ENCODE data around the gene COL6A1. TPM values are rescaled to one million over a fixed set of nuclear protein-coding genes. Genes with fewer than 3 reads are reported as not detected.

The COL6A1 gene
- total RNA-seq, 1 experiment from 2014 or later: 19.7 TPM

DNA sequence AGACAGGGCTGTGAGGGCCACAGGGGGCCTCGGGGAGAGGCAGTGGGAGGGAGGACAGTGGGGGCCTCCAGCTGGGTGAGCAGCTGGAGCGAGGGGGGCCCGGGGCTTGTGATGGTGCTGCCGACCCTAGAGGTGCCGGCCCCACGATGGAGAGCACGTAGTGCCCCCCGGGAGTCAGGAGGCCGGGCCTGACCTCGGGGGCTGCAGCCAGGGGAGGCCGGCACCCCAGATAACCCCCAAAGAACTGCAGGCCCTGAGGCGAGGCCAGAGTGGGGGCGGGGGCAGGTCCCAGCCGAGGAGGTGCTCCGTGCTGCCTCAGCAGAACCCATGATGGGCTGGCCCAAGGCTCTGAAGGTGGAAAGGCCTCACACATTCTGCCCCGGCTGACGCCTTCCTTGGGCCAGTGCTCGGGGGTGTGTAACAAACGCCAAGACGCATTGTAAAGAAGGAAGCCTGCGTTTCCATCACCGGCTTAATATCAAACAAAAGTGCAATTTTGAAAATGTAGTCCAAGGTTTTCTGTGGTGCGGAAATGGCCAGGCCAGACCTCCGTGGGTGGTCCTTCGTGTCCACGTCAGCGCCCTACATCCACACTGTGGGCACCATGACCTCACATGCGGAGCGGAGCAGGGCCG is 55.2 kb downstream of the COL6A1 start:
- ChIA-PET POLR2A (ENCODE audit: low non-redundant PET) (no interaction called here), CTCF (no interaction called here)
- no TSS peak for BruUV-seq (replicated peaks)
- TF ChIP-seq, protein P1, sequence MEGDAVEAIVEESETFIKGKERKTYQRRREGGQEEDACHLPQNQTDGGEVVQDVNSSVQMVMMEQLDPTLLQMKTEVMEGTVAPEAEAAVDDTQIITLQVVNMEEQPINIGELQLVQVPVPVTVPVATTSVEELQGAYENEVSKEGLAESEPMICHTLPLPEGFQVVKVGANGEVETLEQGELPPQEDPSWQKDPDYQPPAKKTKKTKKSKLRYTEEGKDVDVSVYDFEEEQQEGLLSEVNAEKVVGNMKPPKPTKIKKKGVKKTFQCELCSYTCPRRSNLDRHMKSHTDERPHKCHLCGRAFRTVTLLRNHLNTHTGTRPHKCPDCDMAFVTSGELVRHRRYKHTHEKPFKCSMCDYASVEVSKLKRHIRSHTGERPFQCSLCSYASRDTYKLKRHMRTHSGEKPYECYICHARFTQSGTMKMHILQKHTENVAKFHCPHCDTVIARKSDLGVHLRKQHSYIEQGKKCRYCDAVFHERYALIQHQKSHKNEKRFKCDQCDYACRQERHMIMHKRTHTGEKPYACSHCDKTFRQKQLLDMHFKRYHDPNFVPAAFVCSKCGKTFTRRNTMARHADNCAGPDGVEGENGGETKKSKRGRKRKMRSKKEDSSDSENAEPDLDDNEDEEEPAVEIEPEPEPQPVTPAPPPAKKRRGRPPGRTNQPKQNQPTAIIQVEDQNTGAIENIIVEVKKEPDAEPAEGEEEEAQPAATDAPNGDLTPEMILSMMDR (conservative IDR thresholded peaks at IDR 0.05; ENCODE audit: low read depth, low read length): no peak
- TF ChIP-seq EZH2 (IDR thresholded peaks at IDR 0.05; ENCODE audit: borderline replicate concordance, low read depth, low read length, poor library complexity, severe bottlenecking): no peak
- intact Hi-C loops (cut with micrococcal nuclease; ENCODE audit: unreplicated experiment): no loop called here
- no peak overlapping the region for H3K4me3 ChIP-seq (ENCODE audit: low read depth, low read length, poor library complexity, severe bottlenecking)
- H3K9me3 ChIP-seq (ENCODE audit: low read depth, low read length, poor library complexity, severe bottlenecking): no peaks in the 10 kb centered on the region
- H3K27ac ChIP-seq (ENCODE audit: low read depth, low read length, poor library complexity, severe bottlenecking): no peak overlapping the region
- no peaks in the 10 kb centered on the region for H3K27me3 ChIP-seq (replicated peaks; ENCODE audit: insufficient read depth, low read depth, low read length, poor library complexity)
- DNase-seq (ENCODE audit: low spot score): no peak
- no peaks in the 10 kb centered on the region for H3K36me3 ChIP-seq (ENCODE audit: insufficient read depth, low read length, poor library complexity, severe bottlenecking)
- no peaks in the 10 kb centered on the region for H3K4me1 ChIP-seq (ENCODE audit: insufficient read depth, low read length, poor library complexity, severe bottlenecking)

DNA sequence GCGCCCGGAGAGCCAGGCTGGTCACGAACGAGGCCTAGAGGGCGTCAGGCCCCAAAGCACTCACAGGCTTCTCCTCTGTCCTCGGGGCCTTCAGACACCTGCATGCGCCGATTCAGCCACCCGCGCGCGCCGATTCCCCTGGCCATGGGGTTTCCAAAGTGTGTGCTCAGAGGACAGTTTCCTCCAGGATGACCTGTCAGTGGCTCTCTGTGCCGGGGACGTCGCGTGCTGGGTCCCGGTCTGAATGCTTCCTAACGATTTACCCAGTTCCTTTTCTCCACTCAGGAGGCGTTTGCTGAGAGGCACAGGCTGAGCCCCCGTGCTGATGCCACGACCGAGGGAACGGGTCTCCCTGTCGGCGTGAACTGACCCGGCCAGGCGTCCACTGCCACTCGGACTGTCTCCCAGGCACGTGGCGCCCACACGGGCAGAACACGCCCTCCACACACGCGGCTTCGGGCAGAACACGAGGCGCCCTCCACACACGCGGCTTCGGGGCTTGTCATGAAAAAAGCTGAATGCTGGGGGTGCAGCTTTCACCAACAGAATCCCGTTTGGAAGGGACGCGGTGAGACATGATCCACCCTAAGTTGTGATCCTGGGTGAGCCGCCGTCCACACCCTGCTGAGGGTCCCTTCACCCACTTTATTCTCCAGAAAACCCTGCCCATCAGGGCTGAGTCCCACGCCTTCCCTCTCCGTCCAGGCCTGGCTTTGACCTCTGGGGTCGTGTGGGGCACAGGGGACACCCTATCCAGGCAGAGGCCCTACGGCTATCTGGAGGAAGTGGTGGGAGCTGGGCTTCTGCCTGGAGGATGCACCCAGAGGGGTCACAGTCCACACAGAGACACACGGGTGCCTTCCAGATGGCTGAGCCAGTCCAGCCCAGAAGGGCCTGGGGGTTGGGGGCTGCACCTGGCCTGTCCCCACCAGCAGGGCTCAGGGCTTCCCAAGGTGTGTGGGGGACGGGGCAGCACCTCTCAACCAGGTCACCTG is 56.1 kb downstream of the COL6A1 start:
- Histone ChIP-seq H3K36me3 (ENCODE audit: insufficient read depth, low read length, poor library complexity, severe bottlenecking) (no peaks in the 10 kb centered on the region), H3K4me1 (ENCODE audit: insufficient read depth, low read length, poor library complexity, severe bottlenecking) (no peaks in the 10 kb centered on the region), H3K9me3 (ENCODE audit: low read depth, low read length, poor library complexity, severe bottlenecking) (no peaks in the 10 kb centered on the region), H3K27ac (ENCODE audit: low read depth, low read length, poor library complexity, severe bottlenecking) (no peak overlapping the region), H3K27me3 (replicated peaks; ENCODE audit: insufficient read depth, low read depth, low read length, poor library complexity) (no peaks in the 10 kb centered on the region), H3K4me3 (ENCODE audit: low read depth, low read length, poor library complexity, severe bottlenecking) (no peak overlapping the region)
- no peak for TF ChIP-seq EZH2 (IDR thresholded peaks at IDR 0.05; ENCODE audit: borderline replicate concordance, low read depth, low read length, poor library complexity, severe bottlenecking)
- TF ChIP-seq, protein P1 (conservative IDR thresholded peaks at IDR 0.05; ENCODE audit: low read depth, low read length): no peak
- ChIA-PET POLR2A (ENCODE audit: low non-redundant PET) (no interaction called here), CTCF (no interaction called here)
- intact Hi-C loops (cut with micrococcal nuclease; ENCODE audit: unreplicated experiment): no loop called here
- DNase-seq (ENCODE audit: low spot score): no peak
- no TSS peak for BruUV-seq (replicated peaks)

DNA sequence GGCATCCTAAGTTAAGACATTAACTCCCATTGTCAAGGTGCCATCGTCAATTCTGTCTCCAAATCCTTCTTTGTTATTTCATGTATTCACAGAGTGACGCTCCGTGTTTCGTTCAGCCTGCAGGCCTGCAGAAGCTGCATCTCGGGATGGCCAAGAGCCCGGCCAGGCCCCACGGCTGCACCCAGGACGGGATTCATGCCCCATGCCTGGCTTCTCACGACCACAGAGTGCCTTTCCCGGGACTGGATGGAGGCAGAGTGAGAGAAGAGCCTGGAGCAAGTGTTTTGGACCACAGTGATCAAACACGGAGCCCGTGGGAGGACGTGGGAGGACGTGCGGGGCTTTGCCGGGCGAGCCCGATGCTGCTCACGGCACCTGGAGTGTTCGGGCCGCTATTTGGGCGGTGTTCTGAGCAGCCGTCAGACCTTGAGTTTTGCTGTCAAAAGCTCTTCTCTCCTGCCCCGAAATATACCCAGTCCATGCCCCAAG is 56.8 kb downstream of the COL6A1 start:
- DNase-seq (ENCODE audit: low spot score): no peak
- intact Hi-C loops (cut with micrococcal nuclease; ENCODE audit: unreplicated experiment): no loop called here
- no peak for TF ChIP-seq EZH2 (IDR thresholded peaks at IDR 0.05; ENCODE audit: borderline replicate concordance, low read depth, low read length, poor library complexity, severe bottlenecking)
- TF ChIP-seq, protein P1 (conservative IDR thresholded peaks at IDR 0.05; ENCODE audit: low read depth, low read length): no peak
- no peaks in the 10 kb centered on the region for H3K4me1 ChIP-seq (ENCODE audit: insufficient read depth, low read length, poor library complexity, severe bottlenecking)
- H3K36me3 ChIP-seq (ENCODE audit: insufficient read depth, low read length, poor library complexity, severe bottlenecking): no peaks in the 10 kb centered on the region
- POLR2A ChIA-PET (ENCODE audit: low non-redundant PET): no interaction called here
- CTCF ChIA-PET: no interaction called here
- no peak overlapping the region for H3K27ac ChIP-seq (ENCODE audit: low read depth, low read length, poor library complexity, severe bottlenecking)
- BruUV-seq (replicated peaks): no TSS peak
- no peak overlapping the region for H3K4me3 ChIP-seq (ENCODE audit: low read depth, low read length, poor library complexity, severe bottlenecking)
- no peaks in the 10 kb centered on the region for H3K27me3 ChIP-seq (replicated peaks; ENCODE audit: insufficient read depth, low read depth, low read length, poor library complexity)
- no peaks in the 10 kb centered on the region for H3K9me3 ChIP-seq (ENCODE audit: low read depth, low read length, poor library complexity, severe bottlenecking)
